HG03025 (cell line): ENCODE data around the gene KRT35.

Experiments
- ATAC-seq: cut with Tn5 transposase; IDR thresholded peaks from one replicate; pipeline ENCODE4 v1.9.1; 2021; ENCODE audit warnings: mild to moderate bottlenecking, moderate library complexity; ENCODE audit not compliant: unreplicated experiment, low FRiP score

Gene KRT35

DNA sequence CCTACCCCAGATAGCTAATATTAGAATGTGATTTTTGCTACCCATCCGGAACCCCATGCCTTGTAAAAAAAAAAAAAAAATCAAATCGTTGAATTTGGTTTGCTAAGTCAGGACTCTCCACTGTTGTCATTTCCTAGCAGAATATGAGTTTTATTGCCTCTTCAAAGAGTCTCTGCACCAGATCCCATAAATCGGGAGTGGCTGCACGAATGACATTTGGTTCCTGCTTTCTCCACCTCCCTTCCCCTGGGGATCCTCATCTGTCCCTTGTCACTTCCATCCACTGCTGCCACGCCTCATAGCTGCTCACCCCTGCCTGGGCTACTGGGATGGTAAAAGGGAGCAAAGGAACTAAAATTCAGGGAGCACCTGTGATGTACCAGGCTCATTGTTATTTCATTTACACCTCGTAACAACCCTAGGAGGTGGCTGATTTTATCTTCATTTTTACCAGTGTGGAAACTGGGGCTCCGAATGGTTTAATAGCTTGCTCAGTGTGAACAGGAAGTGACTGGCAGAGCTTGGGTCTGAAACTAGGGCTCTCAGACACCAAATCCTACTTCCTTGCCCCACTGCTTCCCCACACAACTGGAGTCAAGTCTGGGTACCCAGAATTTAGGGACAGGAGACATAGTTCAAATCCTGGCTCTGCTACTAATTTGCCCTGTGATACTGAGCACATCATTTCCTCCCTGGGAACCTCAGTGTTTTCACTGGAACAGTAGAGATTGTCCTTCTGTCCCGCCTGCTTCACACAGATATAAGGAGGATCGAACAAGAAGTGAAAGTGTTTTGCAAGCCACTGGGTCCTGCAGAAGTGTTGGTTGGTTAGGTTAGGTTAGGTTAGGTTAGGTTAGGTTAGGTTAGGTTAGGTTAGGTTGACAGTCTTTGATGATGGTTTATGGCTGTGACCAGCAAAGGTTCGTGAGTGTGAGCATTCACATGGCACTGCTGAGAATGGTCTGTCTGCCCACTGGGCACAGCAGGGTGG is 9.3 kb upstream of the KRT35 start:
- no peak for ATAC-seq

DNA sequence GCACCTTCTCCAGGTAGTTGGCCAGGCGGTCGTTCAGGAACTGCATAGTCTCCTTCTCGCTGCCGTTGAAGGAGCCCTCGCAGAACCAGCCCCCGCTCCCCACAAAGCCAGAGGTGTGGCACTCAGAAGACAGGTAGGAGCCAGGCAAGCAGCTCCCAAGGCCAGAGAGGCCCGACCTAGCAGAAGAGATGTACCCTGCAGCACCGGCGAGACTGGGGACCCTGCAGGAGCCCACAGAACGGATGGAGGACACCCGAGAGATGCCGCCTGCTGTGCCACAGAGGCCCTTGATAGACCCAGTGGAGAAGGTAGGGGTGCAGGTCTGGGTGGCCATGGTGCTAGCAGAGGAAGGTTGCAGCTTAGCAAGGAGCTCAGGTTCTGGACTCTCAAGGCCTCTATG is 8.6 kb upstream of the KRT35 start, which contains the start of gene KRT36:
Gene KRT36 (minus strand): TSS at position 380 of the 400 bp plus-strand sequence. CDS start 46 bp downstream, at position 334.
- no peak for ATAC-seq

GRCh38 chr17:41486809-41487530 is 6.0 kb upstream of the KRT35 start:
- no peak for ATAC-seq

DNA sequence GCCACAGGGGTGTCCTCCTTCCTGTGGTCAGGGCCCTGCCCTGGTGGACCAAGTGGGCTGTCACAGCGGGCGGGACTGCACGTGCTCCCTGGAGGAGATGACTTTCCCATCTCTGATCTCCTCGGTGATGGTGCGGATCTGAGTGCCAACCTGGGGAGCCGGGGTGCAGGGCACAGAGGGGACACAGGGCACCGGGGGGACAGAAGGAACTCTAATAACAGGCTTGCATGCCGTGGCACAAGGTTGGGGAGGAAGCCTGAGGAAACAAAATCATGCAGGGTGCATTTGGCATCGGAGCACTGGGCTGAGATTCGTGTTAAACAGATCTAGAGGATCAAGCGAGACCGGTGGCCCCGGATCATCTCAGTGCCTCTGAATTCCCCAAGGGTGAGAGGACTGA is 5.4 kb upstream of the KRT35 start:
- no peak for ATAC-seq

DNA sequence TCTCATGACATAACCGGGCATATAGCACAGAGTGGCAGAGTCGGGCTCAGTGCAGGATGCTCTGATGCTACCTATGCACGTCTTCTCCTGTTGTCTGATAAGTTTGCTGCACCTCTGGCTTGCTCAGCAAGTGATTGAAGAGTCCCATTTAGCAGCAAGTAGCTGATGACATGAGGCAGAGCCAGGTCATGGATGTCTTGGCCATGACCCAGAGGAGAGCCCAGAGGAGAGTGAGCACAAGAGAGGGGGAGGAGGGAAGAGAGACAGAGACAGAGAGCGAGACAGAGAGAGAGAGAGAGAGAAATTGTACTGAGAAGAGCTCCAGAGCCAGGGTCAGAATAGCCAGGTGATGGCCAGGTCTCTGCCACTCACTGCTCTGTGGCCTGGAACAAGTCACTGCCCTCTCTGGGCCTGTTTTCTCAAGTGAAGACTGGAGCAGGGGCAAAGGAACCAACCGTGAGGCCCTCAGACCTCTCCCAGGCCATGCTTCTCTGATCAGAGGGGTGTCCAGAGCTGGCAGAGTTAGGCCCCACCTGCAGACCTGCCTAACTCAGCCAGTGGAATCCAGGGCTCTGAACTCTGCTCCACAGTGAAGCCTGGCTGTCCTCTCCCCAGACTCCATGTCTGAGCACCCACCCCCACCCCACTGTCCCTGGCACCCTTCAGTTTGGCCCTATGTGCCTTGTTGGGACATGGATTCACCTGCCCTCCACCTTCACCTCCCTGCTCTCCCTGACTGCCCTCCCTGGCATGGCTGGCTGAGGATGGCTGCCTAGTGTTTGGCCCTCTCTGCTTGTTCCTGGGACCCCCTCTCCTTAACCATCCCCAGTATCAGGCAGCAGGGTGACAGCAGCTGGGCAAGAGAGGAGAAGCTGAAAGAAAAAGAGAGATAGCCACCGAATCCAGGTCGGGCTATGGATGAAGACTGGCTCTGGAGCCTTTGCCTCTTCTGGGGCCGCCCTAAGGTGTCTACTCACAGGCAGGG is 4.3 kb upstream of the KRT35 start:
- ATAC-seq: no peak

- no peak for ATAC-seq
Measured at GRCh38 chr17:41483991-41484826, 3.3 kb upstream of the KRT35 start.

GRCh38 chr17:41483531-41483930 is 2.6 kb upstream of the KRT35 start:
- ATAC-seq: no peak

DNA sequence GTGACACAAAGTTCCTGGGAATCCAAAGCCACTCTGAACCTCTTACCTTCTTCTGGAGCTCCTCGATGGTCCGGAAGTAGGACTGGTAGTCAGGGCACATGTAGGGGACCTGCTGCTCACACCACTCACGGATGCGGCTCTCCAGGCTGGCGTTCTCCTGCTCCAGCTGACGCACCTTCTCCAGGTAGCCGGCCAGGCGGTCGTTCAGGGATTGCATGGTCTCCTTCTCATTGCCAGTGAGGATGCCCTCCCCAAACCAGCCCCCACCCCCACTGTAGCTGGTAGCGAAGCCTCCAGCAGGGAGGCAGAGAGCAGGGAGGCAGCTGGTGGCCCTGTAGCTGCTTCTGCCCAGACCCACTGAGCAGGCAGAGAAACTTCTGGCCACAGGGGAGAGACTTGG is 370 bp downstream of the KRT35 start:
- no peak for ATAC-seq

GRCh38 chr17:41480136-41480535 is 815 bp downstream of the KRT35 start:
- no peak for ATAC-seq

DNA sequence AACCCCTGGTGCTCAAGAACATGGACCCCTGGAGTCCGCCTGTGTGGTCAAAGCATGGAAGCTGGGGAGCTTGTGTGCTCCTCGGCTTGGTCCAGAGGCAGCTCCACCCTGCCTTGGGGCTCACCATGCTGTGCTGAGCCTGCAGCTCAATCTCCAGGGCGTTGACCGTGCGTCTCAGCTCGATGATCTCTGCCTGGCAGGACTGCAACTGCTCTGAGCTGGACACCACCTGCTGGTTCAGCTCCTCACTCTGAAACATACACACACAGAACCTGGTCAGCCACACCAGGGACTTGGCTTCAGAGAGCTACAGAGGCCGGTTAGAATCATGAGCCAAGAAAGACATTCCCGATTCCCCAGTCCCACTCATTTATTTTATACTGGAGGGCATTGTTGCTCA is 2.7 kb downstream of the KRT35 start:
- ATAC-seq: no peak

- ATAC-seq: no peak
Measured at GRCh38 chr17:41476866-41477815, 3.8 kb downstream of the KRT35 start.

DNA sequence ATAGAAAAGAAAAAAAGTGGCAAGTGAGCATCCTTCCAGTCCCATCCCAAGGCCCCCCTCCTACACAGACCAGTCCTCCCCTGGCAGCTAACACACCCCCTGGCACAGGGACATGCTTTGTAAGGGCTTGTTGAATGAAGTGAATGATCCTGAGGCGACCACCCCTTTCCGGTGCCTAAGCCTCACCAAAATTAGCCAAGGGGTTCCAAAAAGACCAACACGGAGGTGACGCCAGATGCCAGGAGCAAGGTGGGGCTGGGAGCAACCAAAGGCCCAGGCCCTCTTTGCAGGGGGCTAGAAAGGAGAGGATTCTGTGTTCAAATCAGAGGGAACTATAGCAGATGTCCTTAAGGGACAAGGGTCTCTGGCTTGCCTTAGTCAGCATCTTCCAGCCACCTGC is 5.5 kb downstream of the KRT35 start:
- ATAC-seq: no peak

DNA sequence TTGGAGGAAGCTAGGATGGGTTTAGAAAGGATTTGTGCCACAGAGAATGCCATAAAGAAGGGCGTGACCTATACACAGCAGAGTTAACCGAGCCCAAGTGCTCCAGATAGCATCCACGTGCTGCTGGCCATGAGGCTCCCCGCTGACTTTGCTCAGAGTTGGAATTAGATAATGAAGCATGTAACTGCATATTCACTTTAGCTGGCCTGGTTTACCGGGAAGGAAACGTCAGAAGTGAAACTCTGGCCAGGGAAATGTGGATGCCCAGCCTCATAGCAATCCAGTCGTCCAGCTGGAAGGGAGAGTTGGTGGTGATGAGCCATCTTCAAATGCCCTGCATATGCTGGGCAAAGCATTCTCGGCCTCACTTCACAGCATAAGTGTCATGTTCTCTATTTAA is 6.1 kb downstream of the KRT35 start:
- ATAC-seq: no peak

DNA sequence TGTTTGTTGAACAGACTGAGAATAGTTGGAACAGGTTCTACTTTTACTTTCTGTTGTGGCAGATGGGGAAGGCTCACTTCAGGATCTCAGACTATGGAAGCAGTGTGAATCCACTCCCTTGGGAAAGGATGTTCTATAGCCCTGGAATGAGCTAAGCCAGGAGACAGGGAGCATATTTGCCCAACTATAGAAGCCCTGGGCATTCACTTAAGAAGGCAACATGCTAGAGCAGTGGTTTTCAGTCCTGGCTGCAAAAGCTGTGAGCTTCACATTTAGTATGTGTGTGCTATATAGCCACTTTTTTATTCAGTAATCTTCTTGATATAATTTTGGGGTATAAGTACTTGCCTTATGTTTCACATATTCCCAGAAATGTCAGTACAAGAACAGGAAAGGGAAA is 12.6 kb downstream of the KRT35 start:
- ATAC-seq: no peak

DNA sequence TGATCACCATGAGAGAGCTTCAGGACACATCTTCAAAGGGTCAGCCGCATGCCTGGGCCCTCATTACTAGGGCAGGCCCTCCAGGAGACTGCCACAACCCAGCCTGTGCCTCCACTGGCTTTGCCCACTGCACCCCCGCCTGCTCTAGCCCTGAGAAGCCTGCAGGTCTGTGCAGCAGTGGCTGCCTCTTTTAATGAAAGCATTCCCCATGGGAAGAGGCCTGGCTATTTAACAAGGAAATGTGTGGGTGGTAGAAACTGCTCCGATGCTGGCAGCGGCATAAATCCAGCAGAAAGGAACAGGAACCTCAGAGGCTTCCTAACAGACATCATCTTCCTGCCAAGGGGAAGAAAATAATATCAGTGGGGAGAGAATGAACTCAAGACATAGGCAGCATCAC is 13.4 kb downstream of the KRT35 start:
- ATAC-seq: no peak

DNA sequence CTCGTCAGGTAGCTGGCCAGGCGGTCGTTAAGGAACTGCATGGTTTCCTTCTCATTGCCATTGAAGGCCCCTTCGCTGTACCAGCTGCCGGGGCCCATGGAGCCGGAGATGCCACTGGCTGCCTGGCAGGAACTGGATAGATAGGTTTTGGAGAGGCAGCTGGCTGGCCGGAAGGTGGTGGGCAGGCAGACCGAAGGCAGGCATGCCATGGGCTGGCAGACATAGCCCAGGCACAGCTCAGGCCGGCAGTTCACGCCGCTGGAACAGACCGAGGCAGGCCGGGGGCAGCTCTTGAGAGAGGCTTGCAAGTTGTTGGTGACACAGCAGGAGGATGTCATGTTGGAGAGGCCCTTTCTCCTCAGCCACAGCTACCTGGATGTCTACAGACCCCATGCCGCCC is 14.0 kb downstream of the KRT35 start, which contains the start of gene KRT32:
Gene KRT32 (minus strand): TSS at position 399 of the 400 bp plus-strand sequence. CDS start 61 bp downstream, at position 338.
- ATAC-seq: no peak

DNA sequence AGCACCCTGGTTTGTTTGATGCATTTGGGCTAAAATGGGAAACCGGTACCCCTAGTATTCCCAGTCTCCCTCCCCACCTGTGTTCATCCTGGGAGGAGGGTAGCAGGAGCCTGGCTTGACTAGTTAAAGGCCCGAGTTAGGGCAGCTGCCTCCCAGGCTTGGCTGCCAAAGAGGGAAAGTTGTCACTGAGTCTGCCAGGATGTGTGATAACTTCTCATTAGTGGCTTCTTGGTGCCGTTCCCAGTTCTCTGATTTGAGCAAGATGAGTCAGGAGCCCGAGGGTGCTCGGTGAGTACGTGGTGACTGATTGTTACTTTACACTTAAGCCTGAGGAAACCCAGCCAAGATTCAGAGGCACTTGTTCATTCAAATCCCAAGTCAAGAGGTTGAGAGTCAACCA is 16.3 kb downstream of the KRT35 start:
- no peak for ATAC-seq

DNA sequence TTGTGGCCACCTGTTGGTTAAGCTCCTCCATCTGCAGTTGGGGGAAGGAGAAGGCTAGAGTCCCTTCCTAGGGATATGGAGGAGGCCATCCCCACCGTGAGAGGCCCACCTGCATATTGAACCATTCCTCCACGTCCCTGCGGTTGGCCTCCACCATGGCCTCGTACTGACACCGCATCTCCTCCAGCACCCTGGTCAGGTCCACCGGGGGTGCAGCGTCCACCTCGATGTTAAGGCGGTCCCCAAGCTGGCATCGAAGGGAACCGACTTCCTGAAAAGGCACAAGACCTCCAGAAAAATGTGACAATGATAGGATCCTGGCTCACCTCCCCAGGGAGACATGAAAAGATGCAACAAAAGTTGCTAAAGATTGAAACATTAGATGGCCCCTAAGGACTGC is 16.8 kb downstream of the KRT35 start:
- ATAC-seq: no peak
